GM21447 (cell line): Measurements from ENCODE around the gene COL18A1.

ENCODE experiments used
- ATAC-seq: cut with Tn5 transposase; IDR thresholded peaks from one replicate; pipeline ENCODE4 v1.9.1; 2021; ENCODE audit not compliant: unreplicated experiment

Gene COL18A1

DNA sequence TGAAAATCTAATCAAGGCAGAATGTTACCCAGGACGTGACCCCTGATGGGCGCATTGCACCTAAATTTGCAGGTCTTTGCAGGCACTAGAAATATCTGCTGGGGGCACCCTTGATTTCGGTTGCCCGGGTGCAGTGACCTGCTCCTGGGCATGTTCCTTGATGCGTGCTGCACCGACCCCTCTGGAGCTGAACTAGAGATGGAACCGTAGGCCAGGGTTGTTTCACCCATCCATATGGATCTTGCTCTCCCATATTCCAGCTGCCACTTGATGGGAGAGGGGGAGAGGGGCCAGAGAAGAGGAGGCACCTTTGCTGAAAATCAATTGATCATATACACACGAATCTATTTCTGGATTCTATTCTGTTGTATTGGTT lies 8.4 kb upstream of the COL18A1 start:
- no peak for ATAC-seq

DNA sequence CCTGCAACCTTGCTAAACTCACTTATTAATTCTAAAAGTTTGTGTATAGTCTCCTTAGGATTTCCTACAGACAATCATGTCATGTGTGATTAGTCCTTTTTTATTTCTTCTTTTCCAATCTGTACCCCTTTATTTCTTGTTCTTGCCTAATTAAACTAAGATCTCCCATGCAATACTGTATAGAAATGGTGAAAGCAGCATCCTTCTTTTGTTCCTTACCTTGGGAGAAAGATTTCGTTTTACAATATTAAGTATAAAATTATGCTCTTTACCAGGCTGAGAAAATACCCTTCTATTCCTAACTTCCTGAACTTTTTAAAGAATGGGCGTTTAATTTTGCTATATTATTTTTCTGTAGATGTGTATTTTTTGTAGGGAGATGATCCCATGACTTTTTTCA lies 7.6 kb upstream of the COL18A1 start:
- ATAC-seq, result no peak

DNA sequence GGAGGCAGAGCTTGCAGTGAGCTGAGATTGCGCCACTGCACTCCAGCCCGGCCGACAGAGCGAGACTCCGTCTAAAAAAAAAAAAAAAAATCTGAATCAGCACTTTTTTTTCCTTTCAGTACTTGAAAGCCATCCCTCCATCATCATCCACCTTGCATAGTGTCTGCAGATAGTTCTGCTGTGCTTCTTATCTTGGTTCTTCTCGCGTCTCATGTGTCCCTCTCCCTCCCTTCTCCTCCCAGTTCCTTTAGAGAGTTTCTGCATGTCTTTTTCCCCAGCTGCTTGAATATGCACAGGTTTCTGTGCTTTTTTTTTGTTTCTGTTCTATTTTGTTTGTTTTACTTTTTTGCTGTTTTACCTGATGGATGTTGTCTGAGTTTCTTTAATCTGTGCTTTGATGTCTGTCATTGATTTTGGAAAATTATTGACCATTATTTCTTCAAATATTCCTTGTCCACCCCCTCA lies 3.9 kb upstream of the COL18A1 start:
- no peak for ATAC-seq

DNA sequence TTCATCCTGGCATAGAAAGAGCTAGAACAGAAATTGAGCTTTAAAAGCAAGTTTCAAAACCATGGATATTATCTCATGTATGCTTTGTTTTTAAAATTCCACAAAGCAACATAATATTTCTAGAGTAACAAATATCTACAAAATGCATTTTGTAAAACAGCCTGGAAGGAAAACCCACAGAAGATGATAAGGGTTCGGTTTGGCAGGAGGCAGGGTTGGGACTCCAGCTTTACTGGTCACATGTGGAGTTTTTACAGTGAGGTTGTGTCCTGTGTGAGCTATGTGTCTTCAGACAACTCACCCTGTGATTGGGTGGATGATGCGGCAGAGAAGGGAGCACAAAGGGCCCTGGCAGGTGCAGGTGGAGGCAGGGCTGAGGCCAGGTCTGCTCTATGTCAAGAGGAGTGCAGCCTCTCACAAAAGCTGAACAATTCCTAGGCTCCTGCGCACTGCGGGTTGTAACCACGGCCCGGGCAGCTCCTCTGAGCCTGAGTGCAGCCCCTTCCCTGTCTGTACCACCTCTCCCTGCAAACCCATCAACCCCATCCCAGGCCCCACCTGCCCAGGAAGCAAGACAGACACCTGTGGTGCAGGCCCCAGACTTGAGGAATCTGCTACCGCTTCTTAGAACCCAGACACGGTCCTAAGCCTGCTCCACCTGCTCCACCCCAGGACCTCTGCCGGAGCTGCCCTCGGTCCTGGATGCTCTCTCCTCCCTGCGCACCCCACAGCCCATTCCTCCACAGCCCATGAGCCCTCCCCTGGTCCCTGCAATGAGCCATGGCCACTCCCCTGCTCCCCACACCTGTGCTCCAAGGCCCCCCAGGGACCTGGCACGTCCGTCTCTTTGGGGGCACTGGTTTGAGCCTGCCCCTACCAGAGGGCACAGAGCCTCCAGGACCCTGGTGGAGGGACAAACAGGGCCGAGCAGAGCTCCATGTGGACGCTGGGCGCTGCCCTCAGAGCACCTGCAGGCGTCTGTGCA lies 2.8 kb upstream of the COL18A1 start:
- no peak for ATAC-seq

DNA sequence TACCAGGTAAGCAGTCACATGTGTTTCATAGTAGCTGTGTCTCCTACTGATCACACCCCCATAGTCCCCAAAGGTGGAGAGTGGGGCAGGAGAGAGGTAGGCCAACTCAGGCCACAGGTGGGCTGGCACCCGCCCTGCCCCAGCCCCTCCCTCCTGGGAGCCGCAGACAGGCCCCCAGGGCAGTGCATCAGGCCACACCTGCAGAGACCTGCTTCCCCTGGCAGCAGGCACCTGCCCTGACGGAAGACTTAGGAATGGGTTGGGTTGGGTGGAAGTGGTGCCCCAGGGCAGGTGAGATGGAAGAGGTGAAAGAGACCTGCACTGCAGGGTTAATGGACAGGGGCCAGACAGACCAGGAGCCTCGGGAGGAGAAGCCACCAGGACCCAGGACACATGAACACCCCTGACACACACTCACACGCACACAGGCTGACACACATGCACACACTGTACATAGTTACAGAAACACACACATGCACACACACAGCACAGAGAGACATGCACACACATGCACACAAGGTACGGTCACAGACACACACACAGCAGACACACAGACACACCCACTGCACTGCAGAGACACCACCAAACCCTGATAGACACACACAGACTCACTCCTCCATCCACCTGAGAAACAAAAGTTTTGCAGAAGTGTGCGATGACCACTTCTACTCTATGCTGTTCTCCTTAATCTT lies 1.7 kb upstream of the COL18A1 start:
- no peak for ATAC-seq

DNA sequence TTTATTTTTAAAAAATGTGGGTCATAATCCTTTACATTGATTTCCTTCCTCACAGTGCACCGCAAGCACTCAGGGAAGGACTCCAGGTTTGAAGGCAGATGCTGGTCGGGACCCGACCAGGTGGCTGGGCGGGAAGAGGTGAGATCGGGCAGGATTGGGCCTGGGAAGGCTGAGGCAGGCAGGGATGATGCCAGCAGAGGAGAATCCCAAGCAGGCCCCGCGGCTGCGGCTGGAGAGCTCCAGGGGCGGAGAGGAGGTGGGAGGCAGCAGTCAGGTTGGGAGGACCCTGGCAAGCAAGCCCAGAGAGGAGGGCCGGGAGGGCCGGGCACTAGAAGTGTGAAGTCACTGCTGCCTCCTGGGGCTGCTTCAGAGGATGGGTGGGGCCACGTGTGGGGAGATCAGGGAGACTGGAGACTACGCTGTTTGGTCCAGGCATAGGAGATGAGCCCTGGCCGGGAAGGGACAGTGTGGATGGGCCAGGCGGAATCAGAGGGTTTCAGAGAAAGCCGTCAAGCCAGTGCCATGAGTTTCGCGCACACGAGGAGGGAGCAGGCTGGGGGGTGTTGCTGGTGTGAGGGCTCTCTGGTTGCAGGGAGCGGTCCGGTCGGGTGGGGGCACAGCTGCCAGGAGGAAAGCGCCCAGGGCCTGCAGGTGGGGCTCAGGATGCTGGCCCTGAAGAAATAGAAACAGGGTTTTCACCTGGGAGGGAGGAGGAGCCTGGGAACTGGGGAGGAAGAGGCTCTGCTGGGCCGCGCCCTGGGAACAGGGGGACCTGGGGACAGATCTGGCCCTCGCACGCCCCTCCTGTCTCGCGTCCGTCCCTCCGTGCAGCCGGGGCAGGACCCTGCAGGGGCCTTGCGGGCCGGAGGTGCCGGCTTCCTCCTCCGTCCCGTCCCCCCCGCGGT lies 888 bp upstream of the COL18A1 start:
- ATAC-seq, result no peak

DNA sequence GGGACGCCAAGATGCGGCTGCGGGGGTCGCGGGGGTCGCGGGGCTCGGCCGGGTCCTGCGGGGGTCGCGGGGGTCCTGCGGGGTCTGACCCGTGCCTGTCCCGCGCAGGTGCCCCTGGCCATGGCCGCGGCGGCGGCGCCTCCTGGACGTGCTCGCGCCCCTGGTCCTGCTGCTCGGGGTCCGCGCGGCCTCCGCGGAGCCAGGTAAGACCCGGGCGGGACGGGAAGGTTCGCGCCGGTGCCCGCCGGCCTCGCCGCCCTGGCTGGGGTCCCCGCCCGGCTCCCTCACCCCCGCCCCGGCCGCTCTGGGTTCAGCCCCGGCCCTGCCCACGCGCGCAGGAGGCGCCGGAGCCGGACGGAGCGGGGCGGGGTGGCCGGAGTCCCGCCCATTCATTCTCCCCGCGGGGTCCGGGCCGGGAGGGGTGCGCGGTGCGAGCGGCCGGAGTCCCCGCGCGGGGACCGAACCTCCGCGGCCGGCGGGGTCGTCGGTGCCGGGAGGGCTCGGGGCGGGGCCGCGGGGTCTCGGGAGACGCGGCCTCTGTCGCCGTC lies 380 bp downstream of the COL18A1 start:
- no peak for ATAC-seq

DNA sequence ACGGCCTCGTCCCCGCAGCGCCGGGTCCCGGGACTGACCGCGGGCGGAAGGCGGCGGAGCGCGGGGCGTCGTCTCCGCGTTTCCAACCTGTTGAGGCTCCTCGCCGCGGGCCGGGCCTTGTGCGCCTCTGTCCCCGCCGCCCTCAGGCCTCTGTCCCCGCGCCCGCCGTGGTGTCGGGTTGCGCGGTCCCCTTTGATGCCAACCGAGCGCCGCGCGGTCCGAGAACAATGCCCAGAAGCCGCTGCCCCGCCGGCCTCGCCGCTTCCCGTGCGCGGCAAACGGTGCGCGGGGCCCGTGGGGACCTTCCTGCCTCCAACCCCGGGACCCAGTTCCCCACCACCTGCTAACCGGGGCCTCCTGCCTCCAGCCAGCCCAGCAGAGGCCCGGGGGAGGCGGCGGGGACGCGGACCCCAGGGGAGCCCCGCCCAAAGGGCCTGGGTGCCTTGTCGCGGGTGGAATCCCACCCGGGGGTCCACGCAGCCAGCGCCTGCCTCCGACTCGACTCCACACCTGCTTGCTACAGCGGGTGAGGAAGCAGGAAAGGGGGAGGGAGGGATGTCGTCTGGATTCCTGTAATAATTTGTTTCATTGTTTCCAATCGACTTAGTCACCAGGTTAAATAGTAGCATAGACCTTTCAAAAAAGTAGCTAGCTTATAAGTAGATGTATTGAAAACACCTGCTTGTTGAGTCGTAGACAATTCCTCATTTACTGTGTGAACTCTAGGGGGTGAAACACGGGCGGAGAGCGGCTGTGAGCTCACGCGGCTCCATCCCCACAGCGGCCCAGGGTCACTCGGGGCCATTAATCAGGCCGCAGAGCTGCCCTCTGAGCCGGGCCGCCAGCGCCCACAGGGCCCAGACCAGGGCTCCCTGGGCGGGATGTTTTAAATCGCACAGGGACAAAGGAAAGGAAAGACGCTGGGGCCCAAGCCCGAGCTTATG lies 1.1 kb downstream of the COL18A1 start:
- no peak for ATAC-seq

DNA sequence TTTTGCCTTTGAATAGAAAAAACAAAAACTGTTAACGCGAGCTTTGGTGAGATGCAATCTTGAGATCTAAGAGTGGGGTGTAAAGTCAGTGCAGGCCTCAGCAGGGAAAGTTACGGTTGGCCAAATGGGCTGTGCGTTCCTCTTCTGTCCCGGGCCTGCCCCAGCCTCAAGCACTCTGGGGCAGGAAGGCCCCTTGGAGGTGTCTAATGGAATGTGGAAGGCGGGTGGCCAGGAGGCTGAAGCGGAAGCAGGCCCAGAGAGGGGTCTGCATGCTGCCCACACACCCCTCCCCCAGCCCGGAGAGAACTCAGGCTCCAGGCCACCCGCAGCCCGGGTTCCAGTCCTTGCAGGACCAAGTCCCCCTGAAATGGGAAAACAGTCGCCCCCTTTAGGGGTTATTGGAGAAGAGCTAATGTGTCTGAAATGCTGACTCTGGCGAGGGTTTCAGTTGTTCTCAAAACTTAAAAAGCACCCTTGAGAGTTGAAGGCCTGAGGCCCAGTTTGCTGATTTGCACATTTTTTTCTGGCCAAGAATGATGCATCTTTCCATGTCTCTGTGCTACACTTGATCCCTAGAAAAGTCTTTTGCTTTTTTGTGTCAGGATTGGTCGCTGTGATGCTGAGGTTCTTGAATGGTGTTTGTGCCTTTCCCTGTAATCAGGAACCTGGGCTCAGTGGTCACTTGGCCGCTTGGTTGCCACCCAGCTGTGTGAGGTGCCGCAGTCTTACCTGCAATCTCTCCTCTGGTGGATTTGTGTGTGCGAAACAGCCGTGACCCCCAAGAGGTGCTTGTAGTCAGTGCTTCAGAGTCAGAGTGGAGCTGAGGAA lies 2.0 kb downstream of the COL18A1 start:
- no peak for ATAC-seq

DNA sequence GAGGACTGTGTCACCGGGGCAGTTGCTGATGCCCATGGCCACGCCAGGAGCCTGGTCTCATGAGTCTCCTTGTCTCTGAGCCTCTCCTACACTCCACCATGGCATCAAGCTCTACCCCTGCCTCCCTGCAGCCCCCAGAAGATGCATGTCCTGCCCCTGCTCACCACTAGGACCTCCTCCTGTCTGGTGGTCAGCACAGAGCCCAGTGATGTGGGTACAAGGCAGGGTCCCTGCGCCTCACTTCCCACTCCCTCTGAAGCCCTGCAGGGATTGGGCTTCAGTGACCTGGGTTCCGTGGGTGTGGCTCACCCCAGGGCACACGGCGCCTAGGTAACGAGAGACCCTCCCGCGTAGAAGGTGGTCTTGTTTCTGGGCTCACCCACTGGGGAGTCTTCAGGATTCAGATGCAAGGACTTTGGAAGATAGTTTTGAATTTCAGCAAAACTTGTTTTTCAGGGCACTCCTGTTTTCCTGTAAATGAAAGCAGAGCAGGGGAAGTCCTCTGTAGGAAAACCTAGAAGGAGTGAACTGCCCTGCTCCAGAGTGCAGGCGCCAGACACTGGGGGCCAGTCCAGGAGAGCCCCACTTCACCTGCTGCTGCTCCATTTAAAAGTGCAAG lies 2.8 kb downstream of the COL18A1 start:
- ATAC-seq, result no peak

DNA sequence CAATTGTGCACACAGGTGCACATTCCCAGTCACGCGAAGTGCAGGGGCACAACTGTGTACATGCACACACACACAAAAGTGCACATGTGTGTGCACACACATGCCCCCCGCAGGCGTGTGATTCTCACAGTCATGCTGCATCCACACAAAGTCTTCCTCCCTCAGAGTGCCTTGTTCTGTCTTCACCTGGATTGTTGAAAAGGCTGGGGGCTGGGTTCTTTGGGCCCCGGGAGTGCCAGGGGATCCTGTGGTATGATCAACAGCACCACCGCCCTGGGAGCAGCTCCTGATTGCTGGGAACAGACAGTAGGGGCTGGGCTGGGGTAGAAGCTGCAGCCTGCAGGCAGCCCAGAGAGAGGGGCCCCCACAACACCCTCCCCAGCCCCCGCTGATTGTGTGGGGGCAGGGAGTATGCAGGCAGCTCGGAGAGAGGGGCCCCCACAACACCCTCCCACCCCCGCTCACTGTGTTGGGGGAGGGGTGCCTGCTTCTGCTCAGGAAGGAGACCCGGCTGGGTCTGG lies 3.4 kb downstream of the COL18A1 start:
- ATAC-seq, result no peak

DNA sequence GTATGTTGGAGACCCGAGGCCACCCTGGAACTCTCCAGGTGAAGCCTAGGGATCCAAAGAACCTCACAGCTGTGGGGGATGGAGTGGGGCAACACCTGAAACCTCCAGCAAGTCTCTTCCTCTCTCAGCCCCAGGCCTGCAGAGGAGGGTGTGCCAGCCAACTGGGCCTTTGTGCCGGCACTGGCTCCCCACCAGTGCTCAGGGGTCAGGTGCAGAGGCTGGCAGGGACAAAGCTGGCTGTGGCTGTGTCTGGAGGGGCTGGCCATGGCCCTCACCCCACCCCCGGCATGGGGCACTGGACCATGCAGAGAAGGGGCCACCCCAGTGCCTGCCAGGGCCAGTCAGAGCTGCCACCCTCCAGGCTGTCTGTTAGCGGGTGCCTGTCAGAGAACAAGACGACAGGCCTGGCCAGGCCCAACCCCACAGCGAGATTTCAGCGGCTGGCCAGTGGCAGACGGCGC lies 3.9 kb downstream of the COL18A1 start:
- ATAC-seq, result no peak

DNA sequence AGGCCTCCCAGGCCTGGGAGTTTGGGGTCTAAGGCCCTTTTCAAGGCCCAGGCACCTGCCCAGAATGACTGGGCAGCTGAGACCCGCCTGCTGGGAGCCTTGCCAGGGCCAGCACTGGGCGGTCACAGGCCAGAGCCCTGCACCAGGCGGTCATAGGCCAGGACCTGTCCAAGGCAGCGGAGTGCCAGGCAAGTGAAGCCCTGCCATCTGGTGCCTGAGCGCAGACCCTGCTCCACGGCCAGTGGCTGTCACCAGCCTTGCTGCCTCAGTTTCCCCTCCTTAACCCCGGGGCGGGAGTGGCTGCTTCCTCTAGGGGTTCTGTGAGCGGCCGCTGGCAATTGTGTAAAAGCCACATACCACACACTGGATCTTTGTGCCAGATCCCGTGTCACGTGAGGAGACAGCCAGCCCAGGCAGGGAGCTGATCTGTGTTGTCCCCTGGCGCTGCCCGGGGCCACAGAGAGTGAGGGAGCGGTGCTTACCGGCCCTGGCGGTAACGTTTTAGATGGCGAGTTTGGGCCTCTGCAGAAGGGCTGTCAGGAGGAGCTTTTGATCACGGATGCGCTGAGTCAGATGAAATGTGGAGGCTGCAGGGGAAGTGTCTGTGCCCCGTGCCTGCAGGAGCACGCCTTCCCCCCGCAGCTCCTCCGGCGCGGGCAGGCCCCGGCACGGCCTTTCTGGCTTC lies 4.6 kb downstream of the COL18A1 start:
- no peak for ATAC-seq

DNA sequence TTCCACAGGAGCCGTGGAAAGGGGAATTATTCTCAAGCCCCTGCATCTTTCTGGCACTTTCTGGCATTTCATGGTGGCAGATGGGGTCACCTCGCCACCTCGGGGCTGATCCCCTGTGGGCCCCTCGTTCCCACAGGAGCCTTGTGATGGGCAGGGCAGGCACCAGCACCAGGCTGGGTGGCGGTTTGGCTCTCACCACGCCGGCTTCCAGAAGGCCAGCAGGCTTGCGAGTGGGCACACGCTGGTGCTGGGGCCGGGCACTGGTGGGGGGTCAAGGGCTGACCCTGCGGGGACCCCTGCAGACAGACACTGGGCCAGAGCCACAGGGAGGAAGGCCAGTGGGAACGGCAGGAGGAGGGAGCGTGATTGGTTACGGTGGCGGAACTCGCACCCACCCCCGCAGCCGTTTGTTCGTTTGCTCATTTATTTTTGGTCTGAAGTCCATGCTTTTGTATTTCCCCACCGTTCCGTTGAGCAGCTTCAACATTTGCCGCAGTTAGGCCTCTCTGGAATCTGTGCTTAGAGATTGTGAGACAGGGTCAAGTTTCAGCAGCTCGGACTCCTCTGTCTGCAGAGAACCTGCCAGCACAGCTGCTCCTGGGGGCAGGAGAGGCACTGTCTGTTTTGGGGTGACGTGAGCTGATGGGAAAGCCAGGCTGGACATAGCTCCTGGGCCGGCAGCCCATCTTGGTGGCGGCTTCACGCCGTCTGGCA lies 5.3 kb downstream of the COL18A1 start:
- no peak for ATAC-seq

DNA sequence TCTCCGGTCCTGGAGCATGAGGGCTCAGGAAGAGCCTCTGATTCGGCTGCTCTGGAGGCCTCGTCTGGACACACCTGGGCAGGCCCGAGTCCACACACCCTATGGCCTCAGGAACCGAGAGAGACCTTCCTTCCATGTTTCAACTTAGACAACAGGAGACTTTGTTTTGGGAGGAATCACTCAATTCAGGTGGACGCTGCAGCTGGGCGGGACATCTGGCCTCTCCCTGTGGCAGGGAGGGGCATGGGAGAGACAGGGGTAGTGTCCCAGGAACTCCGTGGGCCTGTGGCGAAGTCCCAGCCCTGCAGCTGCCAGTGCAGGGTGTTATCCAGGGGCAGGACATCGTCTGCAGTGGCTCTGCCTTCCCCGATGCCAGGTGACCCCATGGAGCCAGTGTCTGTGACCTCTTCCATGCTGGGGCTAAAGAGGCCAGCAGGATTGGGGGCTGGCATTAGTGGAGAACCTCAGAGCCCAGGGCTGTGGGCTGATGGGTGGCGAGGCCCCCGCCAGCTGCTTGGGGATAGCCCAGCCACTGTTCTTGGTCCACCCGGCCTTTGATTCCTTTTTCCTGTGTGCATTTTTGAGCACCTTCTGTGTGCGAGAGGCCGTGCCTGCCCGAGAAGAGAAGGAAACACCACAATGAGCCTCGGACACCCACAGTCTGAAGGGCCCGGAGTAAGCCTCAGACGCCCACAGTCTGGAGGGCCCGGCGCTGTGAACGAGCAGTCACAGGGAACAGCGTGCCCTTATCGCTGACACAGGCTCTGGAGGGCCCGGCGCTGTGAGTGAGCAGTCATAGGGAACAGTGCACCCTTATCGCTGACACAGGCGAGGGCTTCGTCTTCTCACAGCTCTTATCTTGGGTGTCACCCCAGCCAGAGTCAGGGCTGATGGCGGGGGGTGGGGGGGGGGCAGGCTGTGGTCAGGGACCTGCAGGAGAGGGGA lies 6.2 kb downstream of the COL18A1 start:
- no peak for ATAC-seq

DNA sequence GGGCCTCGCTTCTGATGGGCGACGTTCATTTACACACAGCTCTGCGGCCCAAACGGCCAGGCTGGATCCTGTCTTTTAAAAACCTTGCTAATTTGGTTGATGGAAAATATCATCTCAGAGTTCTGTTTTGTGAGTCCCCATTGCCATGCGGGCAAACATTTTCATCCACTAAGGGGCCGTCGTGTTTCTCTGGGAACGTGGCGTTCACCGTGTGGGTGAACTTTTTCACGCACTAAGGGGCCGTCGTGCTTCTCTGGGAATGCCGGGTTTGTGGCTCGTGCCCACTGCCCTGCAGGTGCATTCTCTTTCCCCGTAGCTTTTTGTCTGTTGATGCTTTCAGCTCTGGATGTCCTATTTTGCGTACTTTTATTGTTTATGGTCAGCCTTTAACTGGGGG lies 6.8 kb downstream of the COL18A1 start:
- ATAC-seq, result no peak
